ENCODE results near the gene STAC3.
A peak's percentile ranks its signal among the peaks of the same experiment; 100 is the strongest.

GRCh38 chr12:57221169-57221917, 29.6 kb downstream of the STAC3 start:
- TF ChIP-seq CTCF (conservative IDR thresholded peaks at IDR 0.05 in 1 of 2, IDR thresholded peaks at IDR 0.05 in 1 of 2; ENCODE audit: low read depth in 1 of 2, low read length in 2 of 2), result no peak
- TF ChIP-seq EZH2 (IDR thresholded peaks at IDR 0.05; ENCODE audit: low read length, missing control alignments), result peak; percentile 14
